ENCODE results near the gene SERINC4.

DNA sequence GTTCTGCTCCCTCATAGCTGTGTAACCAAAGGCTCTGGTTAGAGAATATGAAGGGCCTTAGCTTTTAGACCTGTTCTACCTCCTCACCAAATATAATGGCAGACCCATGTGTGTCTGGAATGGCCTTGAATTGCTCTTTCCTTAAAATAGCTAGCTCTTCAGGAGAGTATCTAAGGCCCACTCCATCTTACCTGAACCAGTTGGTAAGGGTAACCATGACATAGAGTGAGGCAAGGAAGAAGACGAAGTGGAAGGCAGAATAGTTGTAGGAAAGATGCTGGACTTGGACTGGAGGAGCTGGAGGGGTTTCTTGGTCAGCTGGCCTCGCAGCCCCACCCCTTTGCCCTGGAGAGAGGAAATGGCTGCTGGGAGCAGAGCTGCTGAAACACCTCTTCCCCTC is 4.8 kb downstream of the SERINC4 start:
- TF ChIP-seq, protein P1, sequence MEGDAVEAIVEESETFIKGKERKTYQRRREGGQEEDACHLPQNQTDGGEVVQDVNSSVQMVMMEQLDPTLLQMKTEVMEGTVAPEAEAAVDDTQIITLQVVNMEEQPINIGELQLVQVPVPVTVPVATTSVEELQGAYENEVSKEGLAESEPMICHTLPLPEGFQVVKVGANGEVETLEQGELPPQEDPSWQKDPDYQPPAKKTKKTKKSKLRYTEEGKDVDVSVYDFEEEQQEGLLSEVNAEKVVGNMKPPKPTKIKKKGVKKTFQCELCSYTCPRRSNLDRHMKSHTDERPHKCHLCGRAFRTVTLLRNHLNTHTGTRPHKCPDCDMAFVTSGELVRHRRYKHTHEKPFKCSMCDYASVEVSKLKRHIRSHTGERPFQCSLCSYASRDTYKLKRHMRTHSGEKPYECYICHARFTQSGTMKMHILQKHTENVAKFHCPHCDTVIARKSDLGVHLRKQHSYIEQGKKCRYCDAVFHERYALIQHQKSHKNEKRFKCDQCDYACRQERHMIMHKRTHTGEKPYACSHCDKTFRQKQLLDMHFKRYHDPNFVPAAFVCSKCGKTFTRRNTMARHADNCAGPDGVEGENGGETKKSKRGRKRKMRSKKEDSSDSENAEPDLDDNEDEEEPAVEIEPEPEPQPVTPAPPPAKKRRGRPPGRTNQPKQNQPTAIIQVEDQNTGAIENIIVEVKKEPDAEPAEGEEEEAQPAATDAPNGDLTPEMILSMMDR (IDR thresholded peaks at IDR 0.05), result no peak
- TF ChIP-seq EP300 (IDR thresholded peaks at IDR 0.05), result no peak
- no peak for TF ChIP-seq POLR2AphosphoS5 (IDR thresholded peaks at IDR 0.05)

All from sigmoid colon (tissue), 4 donors.